ENCODE results near the gene GET4. TPM values are rescaled to one million over a fixed set of nuclear protein-coding genes. Genes with fewer than 3 reads are reported as not detected.

The GET4 gene
- total RNA-seq, 1 experiment from 2014 or later = 90.9 TPM

GRCh38 chr7:854118-854775, 22.1 kb upstream of the GET4 start:
- TF ChIP-seq, protein P1, sequence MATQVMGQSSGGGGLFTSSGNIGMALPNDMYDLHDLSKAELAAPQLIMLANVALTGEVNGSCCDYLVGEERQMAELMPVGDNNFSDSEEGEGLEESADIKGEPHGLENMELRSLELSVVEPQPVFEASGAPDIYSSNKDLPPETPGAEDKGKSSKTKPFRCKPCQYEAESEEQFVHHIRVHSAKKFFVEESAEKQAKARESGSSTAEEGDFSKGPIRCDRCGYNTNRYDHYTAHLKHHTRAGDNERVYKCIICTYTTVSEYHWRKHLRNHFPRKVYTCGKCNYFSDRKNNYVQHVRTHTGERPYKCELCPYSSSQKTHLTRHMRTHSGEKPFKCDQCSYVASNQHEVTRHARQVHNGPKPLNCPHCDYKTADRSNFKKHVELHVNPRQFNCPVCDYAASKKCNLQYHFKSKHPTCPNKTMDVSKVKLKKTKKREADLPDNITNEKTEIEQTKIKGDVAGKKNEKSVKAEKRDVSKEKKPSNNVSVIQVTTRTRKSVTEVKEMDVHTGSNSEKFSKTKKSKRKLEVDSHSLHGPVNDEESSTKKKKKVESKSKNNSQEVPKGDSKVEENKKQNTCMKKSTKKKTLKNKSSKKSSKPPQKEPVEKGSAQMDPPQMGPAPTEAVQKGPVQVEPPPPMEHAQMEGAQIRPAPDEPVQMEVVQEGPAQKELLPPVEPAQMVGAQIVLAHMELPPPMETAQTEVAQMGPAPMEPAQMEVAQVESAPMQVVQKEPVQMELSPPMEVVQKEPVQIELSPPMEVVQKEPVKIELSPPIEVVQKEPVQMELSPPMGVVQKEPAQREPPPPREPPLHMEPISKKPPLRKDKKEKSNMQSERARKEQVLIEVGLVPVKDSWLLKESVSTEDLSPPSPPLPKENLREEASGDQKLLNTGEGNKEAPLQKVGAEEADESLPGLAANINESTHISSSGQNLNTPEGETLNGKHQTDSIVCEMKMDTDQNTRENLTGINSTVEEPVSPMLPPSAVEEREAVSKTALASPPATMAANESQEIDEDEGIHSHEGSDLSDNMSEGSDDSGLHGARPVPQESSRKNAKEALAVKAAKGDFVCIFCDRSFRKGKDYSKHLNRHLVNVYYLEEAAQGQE (IDR thresholded peaks at IDR 0.05; ENCODE audit: insufficient read depth in 1 of 2, low read depth in 2 of 2, low read length in 1 of 2) = no peak
- no peak for TF ChIP-seq TCF7L2 (IDR thresholded peaks at IDR 0.05; ENCODE audit: low read depth, low read length)
- TF ChIP-seq POLR2AphosphoS5 (IDR thresholded peaks at IDR 0.05; ENCODE audit: low read depth, low read length) = no peak
- TF ChIP-seq CTCF (IDR thresholded peaks at IDR 0.05) = no peak
- no peak for TF ChIP-seq SIN3A (IDR thresholded peaks at IDR 0.05; ENCODE audit: borderline replicate concordance, insufficient read depth, low read depth, low read length)
- in situ Hi-C loops (cut with HindIII; ENCODE audit: low pct_unique_long_range_greater_than_20kb, low sequenced_read_pairs) (no loop called here), intact Hi-C loops (cut with micrococcal nuclease; ENCODE audit: unreplicated experiment) (no loop called here)
- no peaks in the 10 kb centered on the region for H3K27me3 ChIP-seq (ENCODE audit: control insufficient read depth, insufficient read depth, low read length)
- H3K27ac ChIP-seq (ENCODE audit: low read length) = no peak overlapping the region
- DNase-seq (ENCODE audit: low read depth, low spot score) (no peak), ATAC-seq (no peak)
- H3K4me3 ChIP-seq (ENCODE audit: low read depth in 2 of 2, low read length in 2 of 2) = no peak overlapping the region
- H3K36me3 ChIP-seq (ENCODE audit: control insufficient read depth, insufficient read depth, low read length) = peaks cover 12% of the 10 kb centered on the region
- POLR2A ChIA-PET = no interaction called here
- no peaks in the 10 kb centered on the region for H3K4me1 ChIP-seq (ENCODE audit: control insufficient read depth, insufficient read depth, low read length)
- H3K9me3 ChIP-seq (ENCODE audit: control insufficient read depth, insufficient read depth, low read depth, low read length) = no peaks in the 10 kb centered on the region
- BruUV-seq (replicated peaks) = no TSS peak
- CTCF ChIA-PET = no interaction called here

DNA sequence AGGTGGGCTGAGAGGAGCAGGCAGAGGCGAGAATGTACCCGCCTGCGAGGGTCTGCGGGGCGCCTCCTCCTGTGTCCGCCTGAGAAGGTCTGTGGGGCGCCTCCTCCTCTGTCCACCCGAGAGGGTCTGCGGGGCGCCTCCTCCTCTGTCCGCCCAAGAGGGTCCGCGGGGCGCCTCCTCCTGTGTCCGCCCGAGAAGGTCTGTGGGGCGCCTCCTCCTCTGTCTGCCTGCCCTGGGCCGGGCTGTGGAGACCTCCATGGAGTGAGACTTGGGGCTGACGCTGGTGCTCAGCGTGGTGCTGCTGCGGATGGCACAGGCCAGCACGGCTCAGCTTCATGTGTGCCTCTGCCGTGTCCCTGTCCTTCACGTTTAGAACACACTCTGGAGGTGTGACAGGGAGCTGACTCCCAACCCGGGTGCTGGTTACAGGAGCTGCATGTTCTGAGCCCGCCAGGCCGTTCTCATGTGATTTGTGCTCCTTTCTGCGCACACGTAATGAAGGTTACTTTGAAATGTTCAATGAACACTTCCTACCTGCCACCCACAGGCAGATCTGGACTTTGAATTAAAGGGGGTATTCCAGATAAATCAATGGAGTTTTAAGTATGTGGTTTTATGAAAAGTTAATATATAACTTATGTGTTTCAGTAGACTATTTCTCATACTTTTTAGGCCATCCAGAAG, 20.5 kb upstream of the GET4 start:
- DNase-seq (ENCODE audit: low read depth, low spot score) = no peak
- Histone ChIP-seq H3K9me3 (ENCODE audit: control insufficient read depth, insufficient read depth, low read depth, low read length) (no peaks in the 10 kb centered on the region), H3K27ac (ENCODE audit: low read length) (no peak overlapping the region), H3K4me1 (ENCODE audit: control insufficient read depth, insufficient read depth, low read length) (no peaks in the 10 kb centered on the region), H3K4me3 (ENCODE audit: low read depth in 2 of 2, low read length in 2 of 2) (no peak overlapping the region), H3K27me3 (ENCODE audit: control insufficient read depth, insufficient read depth, low read length) (no peaks in the 10 kb centered on the region), H3K36me3 (ENCODE audit: control insufficient read depth, insufficient read depth, low read length) (peaks cover 16% of the 10 kb centered on the region)
- in situ Hi-C loops (cut with HindIII; ENCODE audit: low pct_unique_long_range_greater_than_20kb, low sequenced_read_pairs) (no loop called here), intact Hi-C loops (cut with micrococcal nuclease; ENCODE audit: unreplicated experiment) (no loop called here)
- POLR2A ChIA-PET = no interaction called here
- TF ChIP-seq SIN3A (IDR thresholded peaks at IDR 0.05; ENCODE audit: borderline replicate concordance, insufficient read depth, low read depth, low read length) = no peak
- TF ChIP-seq CTCF (IDR thresholded peaks at IDR 0.05) = no peak
- TF ChIP-seq, protein P1 (IDR thresholded peaks at IDR 0.05; ENCODE audit: insufficient read depth in 1 of 2, low read depth in 2 of 2, low read length in 1 of 2) = no peak
- TF ChIP-seq POLR2AphosphoS5 (IDR thresholded peaks at IDR 0.05; ENCODE audit: low read depth, low read length) = no peak
- TF ChIP-seq TCF7L2 (IDR thresholded peaks at IDR 0.05; ENCODE audit: low read depth, low read length) = no peak
- CTCF ChIA-PET = no interaction called here
- BruUV-seq (replicated peaks) = no TSS peak
- no peak for ATAC-seq

All from Panc1 (cell line).